IPS DF 6.9 (cell line): ENCODE results near the gene TTLL11.

Experiments
- DNase-seq: peaks from one replicate; pipeline ENCODE4 v3.0.0-alpha.2; 2013; ENCODE audit warnings: low read depth, low spot score
- H3K27ac ChIP-seq: one replicate; pipeline ENCODE4 v1.5.1; 2013; ENCODE audit warnings: low read length, control low read depth
- H3K27me3 ChIP-seq: 2 replicates; pipeline ENCODE4 v1.6.1; 2013; ENCODE audit warnings: mild to moderate bottlenecking, low read length; ENCODE audit not compliant: control insufficient read depth, insufficient read depth
- H3K36me3 ChIP-seq: 2 replicates; pipeline ENCODE4 v1.6.1; 2013; ENCODE audit warnings: low read length; ENCODE audit not compliant: control insufficient read depth, insufficient read depth
- H3K4me1 ChIP-seq: 2 replicates; pipeline ENCODE4 v1.6.1; 2013; ENCODE audit warnings: low read length; ENCODE audit not compliant: control insufficient read depth, insufficient read depth
- H3K4me3 ChIP-seq: 2 replicates; pipeline ENCODE4 v1.5.1; 2013; ENCODE audit warnings: mild to moderate bottlenecking, low read length
- H3K9me3 ChIP-seq: 2 replicates; pipeline ENCODE4 v1.6.1; 2013; ENCODE audit warnings: low read length, inconsistent platforms; ENCODE audit not compliant: control insufficient read depth, insufficient read depth
- WGBS: extraction: QIAGEN DNeasy Blood & Tissue Kit; methylation state at CpG from one replicate; pipeline ENCODE4 v1.1.7; 2013; ENCODE audit warnings: mixed read lengths, missing lambda C conversion rate; ENCODE audit not compliant: insufficient read length, insufficient coverage; 5-methylcytosine and 5-hydroxymethylcytosine counted together

Gene TTLL11

GRCh38 chr9:122132539-122132938 is 39.4 kb upstream of the TTLL11 start:
- no peak for DNase-seq
- no peak overlapping the region for H3K4me3 ChIP-seq
- H3K9me3 ChIP-seq, result no peaks in the 10 kb centered on the region
- no peak overlapping the region for H3K27ac ChIP-seq
- no CpG with 5 or more reads among the region's 4 CpGs for WGBS
- no peaks in the 10 kb centered on the region for H3K36me3 ChIP-seq
- H3K27me3 ChIP-seq, result no peaks in the 10 kb centered on the region; the same call in 1 of the 2 replicates
- peaks cover 17% of the 10 kb centered on the region for H3K4me1 ChIP-seq

GRCh38 chr9:122131401-122132001 is 38.4 kb upstream of the TTLL11 start:
- no CpG with 5 or more reads among the region's 21 CpGs for WGBS
- Histone ChIP-seq H3K36me3 (no peaks in the 10 kb centered on the region), H3K4me3 (no peak overlapping the region), H3K4me1 (peaks cover 17% of the 10 kb centered on the region), H3K27me3 (no peaks in the 10 kb centered on the region; the same call in 1 of the 2 replicates), H3K9me3 (no peaks in the 10 kb centered on the region), H3K27ac (no peak overlapping the region)
- no peak for DNase-seq

DNA sequence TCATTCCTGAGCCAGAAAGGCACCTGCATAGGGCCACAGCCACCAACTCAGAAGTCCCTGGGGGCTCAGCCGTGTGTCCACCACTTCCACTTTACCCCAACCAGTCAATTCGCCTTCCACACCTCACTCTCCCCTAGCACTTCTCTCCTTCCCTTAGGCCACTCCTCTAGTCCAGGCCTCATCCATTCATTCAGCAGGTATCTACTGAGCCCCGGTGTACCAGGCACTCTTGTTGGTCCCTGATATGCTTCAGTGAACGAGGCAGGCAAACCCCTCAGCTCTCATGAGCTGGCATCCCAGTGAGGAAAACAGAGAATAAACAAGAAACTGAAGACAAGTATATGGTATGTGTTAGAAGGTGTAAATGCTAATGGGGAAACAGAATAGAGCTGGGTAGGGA is 37.7 kb upstream of the TTLL11 start:
- Histone ChIP-seq H3K27ac (no peak overlapping the region), H3K9me3 (no peaks in the 10 kb centered on the region), H3K36me3 (no peaks in the 10 kb centered on the region), H3K4me1 (peaks cover 20% of the 10 kb centered on the region), H3K4me3 (no peak overlapping the region), H3K27me3 (peaks cover 4% of the 10 kb centered on the region; the same call in 1 of the 2 replicates)
- no peak for DNase-seq
- no CpG with 5 or more reads among the region's 4 CpGs for WGBS

- Histone ChIP-seq H3K27me3 (peaks cover 8% of the 10 kb centered on the region; the same call in 1 of the 2 replicates), H3K4me1 (peaks cover 26% of the 10 kb centered on the region), H3K36me3 (no peaks in the 10 kb centered on the region), H3K4me3 (no peak overlapping the region), H3K27ac (no peak overlapping the region), H3K9me3 (no peaks in the 10 kb centered on the region)
- no peak for DNase-seq
- no CpG with 5 or more reads among the region's 2 CpGs for WGBS
These were observed 36.9 kb upstream of the TTLL11 start for GRCh38 chr9:122129969-122130368.

DNA sequence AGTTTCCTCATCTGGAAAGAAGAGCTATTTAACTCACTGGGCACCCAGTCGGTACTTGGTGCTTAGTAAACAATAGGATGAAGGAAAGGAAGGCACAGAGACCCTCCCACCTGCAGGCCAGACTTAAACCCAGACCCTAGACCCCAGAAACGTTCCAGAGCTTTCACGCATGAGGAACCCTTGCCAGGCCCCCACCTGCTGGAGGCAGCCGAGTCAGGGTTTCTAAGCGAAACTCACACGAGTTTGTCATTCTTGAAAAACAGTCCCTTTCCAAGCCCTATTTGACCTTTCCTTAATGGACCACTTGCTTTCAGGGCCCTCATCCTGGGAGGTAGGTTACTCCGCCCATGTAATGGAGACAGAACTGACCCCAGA is 35.8 kb upstream of the TTLL11 start:
- Histone ChIP-seq H3K4me3 (no peak overlapping the region), H3K27ac (no peak overlapping the region), H3K9me3 (no peaks in the 10 kb centered on the region), H3K36me3 (no peaks in the 10 kb centered on the region), H3K27me3 (peaks cover 8% of the 10 kb centered on the region; the same call in 1 of the 2 replicates), H3K4me1 (peaks cover 21% of the 10 kb centered on the region)
- no CpG with 5 or more reads among the region's 7 CpGs for WGBS
- DNase-seq, result no peak

DNA sequence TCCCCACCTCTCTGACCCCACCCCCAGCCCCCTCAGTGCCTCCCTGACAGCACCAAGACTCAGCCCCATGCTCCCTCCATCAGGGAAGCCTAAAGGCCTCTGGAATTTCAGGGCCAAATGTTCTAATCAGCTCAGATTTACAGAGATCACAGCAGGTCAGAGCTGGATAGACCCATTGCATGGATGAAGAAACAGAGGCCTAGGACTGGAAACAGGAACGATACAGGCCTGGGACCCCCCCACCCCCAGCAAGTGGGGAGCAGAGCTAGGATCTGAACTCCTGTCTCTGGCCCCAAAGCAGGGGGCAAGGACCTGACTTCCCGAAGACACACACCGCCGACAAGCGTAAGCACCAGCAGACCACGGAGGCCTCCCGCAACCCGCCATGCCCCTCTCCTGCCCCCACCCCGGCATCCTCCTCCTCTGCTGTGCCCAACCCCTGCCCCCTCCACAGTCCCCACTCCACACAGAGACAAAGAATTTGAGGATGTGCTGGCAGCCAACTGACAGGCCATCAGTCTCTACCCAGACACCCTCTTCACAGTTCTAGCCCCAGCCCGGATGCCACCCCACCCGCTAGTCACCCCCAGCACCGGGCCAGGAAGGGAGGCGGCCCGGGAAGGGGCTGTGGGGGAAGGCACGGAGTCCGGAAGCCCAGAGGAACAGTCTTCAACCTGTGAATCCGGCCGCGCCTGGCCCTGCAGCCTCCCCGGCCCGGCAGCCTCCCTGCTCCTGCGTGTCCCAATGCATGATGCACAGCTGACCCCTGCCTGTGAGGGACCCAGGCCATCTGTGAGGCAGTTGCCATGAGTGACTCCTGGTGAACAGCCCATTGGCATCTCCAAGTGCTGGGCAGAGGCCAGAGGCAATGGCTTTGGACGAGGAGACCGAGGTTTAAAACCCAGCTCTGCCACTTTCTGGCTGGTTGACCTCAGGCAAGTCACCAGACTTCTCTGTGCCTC is 35.2 kb upstream of the TTLL11 start:
- WGBS, result no CpG with 5 or more reads among the region's 24 CpGs
- H3K4me1 ChIP-seq, result peaks cover 20% of the 10 kb centered on the region
- no peaks in the 10 kb centered on the region for H3K9me3 ChIP-seq
- H3K4me3 ChIP-seq, result no peak overlapping the region
- H3K27me3 ChIP-seq, result peaks cover 8% of the 10 kb centered on the region; the same call in 1 of the 2 replicates
- H3K27ac ChIP-seq, result no peak overlapping the region
- no peaks in the 10 kb centered on the region for H3K36me3 ChIP-seq
- no peak for DNase-seq

DNA sequence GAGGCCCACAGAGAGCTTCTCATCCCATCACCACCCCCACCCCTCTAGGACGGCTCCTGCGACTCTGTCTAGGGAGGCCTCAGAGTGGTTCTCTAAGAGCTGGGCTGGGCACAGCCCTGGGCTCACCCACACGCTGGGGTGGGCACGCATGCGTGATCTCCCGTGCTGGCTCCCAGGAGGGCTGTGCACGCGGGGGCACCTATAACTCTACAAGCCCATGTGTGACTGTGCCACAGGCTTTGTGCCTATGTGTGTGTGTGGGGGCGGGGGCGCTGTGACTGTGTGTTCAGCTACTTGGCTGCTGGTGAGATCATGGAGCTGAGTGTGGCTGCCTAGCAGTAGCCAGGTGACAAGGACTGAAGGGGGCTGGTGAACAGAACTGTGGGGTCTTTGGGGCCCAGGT is 34.3 kb upstream of the TTLL11 start:
- peaks cover 8% of the 10 kb centered on the region; the same call in 1 of the 2 replicates for H3K27me3 ChIP-seq
- DNase-seq, result no peak
- no peaks in the 10 kb centered on the region for H3K9me3 ChIP-seq
- peaks cover 18% of the 10 kb centered on the region for H3K4me1 ChIP-seq
- H3K4me3 ChIP-seq, result no peak overlapping the region
- no peaks in the 10 kb centered on the region for H3K36me3 ChIP-seq
- H3K27ac ChIP-seq, result no peak overlapping the region
- WGBS, result no CpG with 5 or more reads among the region's 10 CpGs

GRCh38 chr9:122126331-122127261 is 33.5 kb upstream of the TTLL11 start:
- peaks cover 8% of the 10 kb centered on the region; the same call in 1 of the 2 replicates for H3K27me3 ChIP-seq
- H3K36me3 ChIP-seq, result no peaks in the 10 kb centered on the region
- WGBS, result no CpG with 5 or more reads among the region's 64 CpGs
- no peaks in the 10 kb centered on the region for H3K9me3 ChIP-seq
- no peak overlapping the region for H3K27ac ChIP-seq
- no peak for DNase-seq
- peak overlapping the region; percentile 23; the same call in 1 of the 2 replicates for H3K4me3 ChIP-seq
- H3K4me1 ChIP-seq, result peaks cover 14% of the 10 kb centered on the region

DNA sequence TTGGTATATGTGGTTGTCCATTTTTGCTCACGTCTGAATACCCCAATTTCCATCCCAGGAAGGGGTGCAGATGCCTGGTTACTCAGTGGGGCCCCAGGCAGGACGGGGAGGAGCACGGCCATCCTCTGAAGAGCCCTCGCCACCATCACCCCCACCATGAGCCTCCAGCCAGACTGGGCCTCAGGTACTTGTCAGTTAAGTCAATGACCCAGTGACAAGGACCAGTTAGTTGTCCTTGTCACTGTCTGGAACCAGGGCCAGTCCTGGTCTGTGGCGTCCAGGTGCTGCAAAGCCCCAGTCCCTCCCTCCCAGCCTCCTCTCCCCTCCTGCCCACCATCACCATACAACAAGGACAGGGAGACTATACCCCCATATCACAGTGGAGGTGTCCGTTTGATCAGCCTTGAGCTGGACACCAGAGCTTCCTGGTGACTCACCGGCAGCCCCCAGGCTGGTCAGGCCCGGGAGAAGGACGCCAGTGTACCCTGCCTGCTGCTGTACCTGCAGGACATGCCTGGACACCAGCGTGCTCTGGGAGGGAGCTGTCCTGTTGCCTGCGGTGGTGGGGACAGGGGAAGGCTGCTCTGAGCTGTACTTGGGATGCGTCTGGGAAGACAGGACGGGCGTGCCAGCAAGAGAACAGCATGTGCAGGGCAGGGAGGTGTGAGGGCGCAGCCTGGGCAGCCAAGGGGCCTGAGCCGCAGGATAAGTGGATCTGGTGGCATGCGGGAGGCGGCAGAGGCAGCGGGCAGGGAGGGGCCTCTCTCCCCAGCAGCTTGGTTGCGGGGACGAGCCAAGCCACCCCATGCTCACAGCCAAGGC is 32.6 kb upstream of the TTLL11 start:
- H3K27ac ChIP-seq, result no peak overlapping the region
- no peaks in the 10 kb centered on the region for H3K9me3 ChIP-seq
- H3K4me1 ChIP-seq, result peaks cover 10% of the 10 kb centered on the region
- no peaks in the 10 kb centered on the region for H3K36me3 ChIP-seq
- no peak for DNase-seq
- peak overlapping the region; percentile 23; the same call in 1 of the 2 replicates for H3K4me3 ChIP-seq
- no CpG with 5 or more reads among the region's 21 CpGs for WGBS
- peaks cover 8% of the 10 kb centered on the region; the same call in 1 of the 2 replicates for H3K27me3 ChIP-seq
